Hepatocyte (in vitro differentiated cells): ENCODE data around the gene ATXN1. TPM values are rescaled to one million over a fixed set of nuclear protein-coding genes. Genes with fewer than 3 reads are reported as not detected.
"Not testable (repeated sequence)": the region's sequence is repeated elsewhere in the genome, so short reads cannot be mapped to it uniquely, and the experiment has no call there.

Source experiments
- DNase-seq: peaks from one replicate; pipeline ENCODE4 v3.0.0-alpha.2; 2016; ENCODE audit warnings: low spot score
- H2AFZ ChIP-seq: fragments of 200-600 bp; sonication (generic); 2 replicates; pipeline ENCODE4 v1.6.0; 2016; ENCODE audit warnings: antibody characterized with exemption, mild to moderate bottlenecking
- H3K27ac ChIP-seq: fragments of 200-600 bp; sonication (generic); 2 replicates; pipeline ENCODE4 v1.5.1; 2016; ENCODE audit warnings: mild to moderate bottlenecking
- H3K27me3 ChIP-seq: fragments of 200-600 bp; sonication (generic); 2 replicates; pipeline ENCODE4 v1.6.1; 2016
- H3K36me3 ChIP-seq: fragments of 200-600 bp; sonication (generic); replicated peaks from 2 replicates; pipeline ENCODE4 v1.5.1; 2016; ENCODE audit warnings: low read depth; ENCODE audit not compliant: insufficient read depth
- H3K4me1 ChIP-seq: fragments of 200-600 bp; sonication (generic); 2 replicates; pipeline ENCODE4 v1.5.1; 2016; ENCODE audit warnings: mild to moderate bottlenecking, moderate library complexity; ENCODE audit not compliant: insufficient read depth
- H3K4me2 ChIP-seq: fragments of 200-600 bp; sonication (generic); 2 replicates; pipeline ENCODE4 v1.6.0; 2016
- H3K4me3 ChIP-seq: fragments of 200-600 bp; sonication (generic); 2 replicates; pipeline ENCODE4 v1.5.1; 2016; ENCODE audit warnings: mild to moderate bottlenecking
- H3K79me2 ChIP-seq: fragments of 200-600 bp; sonication (generic); 2 replicates; pipeline ENCODE4 v1.6.0; 2017; ENCODE audit warnings: mild to moderate bottlenecking
- H3K9me2 ChIP-seq: fragments of 200-600 bp; sonication (generic); replicated peaks from 2 replicates; pipeline ENCODE4 v1.6.0; 2017; ENCODE audit warnings: mild to moderate bottlenecking; ENCODE audit not compliant: insufficient read depth
- H3K9me3 ChIP-seq: fragments of 200-600 bp; sonication (generic); 2 replicates; pipeline ENCODE4 v1.5.1; 2016; ENCODE audit warnings: low read depth, mild to moderate bottlenecking
- H4K20me1 ChIP-seq: fragments of 200-600 bp; sonication (generic); 2 replicates; pipeline ENCODE4 v1.6.0; 2016; ENCODE audit warnings: mild to moderate bottlenecking; ENCODE audit not compliant: insufficient read depth, poor library complexity, severe bottlenecking
- CTCF ChIP-seq: fragments of 200-600 bp; sonication (generic); IDR thresholded peaks from 2 replicates; pipeline ENCODE4 v1.5.1; 2016; ENCODE audit warnings: antibody characterized with exemption, mild to moderate bottlenecking; ENCODE audit not compliant: poor library complexity
- EZH2 ChIP-seq: fragments of 200-600 bp; sonication (generic); IDR thresholded peaks from 2 replicates; pipeline ENCODE4 v1.6.1; 2016; ENCODE audit warnings: antibody characterized with exemption, mild to moderate bottlenecking, borderline replicate concordance
- EZH2phosphoT487 ChIP-seq: fragments of 200-600 bp; sonication (generic); IDR thresholded peaks from one replicate; pipeline ENCODE4 v1.6.1; 2018; ENCODE audit warnings: antibody characterized with exemption, mild to moderate bottlenecking, low read depth, moderate library complexity; ENCODE audit not compliant: unreplicated experiment, severe bottlenecking
- WGBS: methylation state at CpG from one replicate; pipeline ENCODE4 v1.1.6; 2016; ENCODE audit warnings: low lambda C conversion rate; ENCODE audit errors: missing lambda C conversion rate; 5-methylcytosine and 5-hydroxymethylcytosine counted together
- polyA plus RNA-seq: library from polyadenylated mRNA; unstranded; fragments of >200 nt; fragmentation: Nextera tagmentation; extraction: Ambion mirVana; gene quantifications from 2 replicates; pipeline ENCODE4 v1.2.1, GENCODE V29; 2016
- total RNA-seq: library from RNA; depleted of rRNA; stranded (reverse); fragments of >200 nt; gene quantifications from 2 replicates; pipeline ENCODE4 v1.2.3, GENCODE V29; 2014

ATXN1 gene
- total and polyA plus RNA-seq, 2 experiments from 2014 or later, result 14.7 to 32.6 TPM

GRCh38 chr6:16622193-16622592, 139.1 kb downstream of the ATXN1 start:
- no peak for DNase-seq
- 89% methylated on average over 5 of the region's 5 CpGs for WGBS
- no peaks in the 10 kb centered on the region for H4K20me1 ChIP-seq

GRCh38 chr6:16621002-16621401, 140.3 kb downstream of the ATXN1 start:
- TF ChIP-seq CTCF (no peak), EZH2phosphoT487 (no peak), EZH2 (no peak)
- 71% methylated on average over 6 of the region's 6 CpGs for WGBS

More at GRCh38 chr6:16622193-16622592, 139.1 kb downstream of the ATXN1 start:
- Histone ChIP-seq H3K36me3 (no peaks in the 10 kb centered on the region), H3K27me3 (no peaks in the 10 kb centered on the region), H3K79me2 (peaks cover 2% of the 10 kb centered on the region), H3K4me2 (no peak overlapping the region), H3K27ac (no peak overlapping the region), H3K9me3 (no peaks in the 10 kb centered on the region), H3K4me3 (no peak overlapping the region), H3K4me1 (peaks cover 4% of the 10 kb centered on the region), H3K9me2 (no peaks in the 10 kb centered on the region), H2AFZ (no peak overlapping the region)
- TF ChIP-seq EZH2 (no peak), CTCF (no peak), EZH2phosphoT487 (no peak)

GRCh38 chr6:16619777-16620176, 141.5 kb downstream of the ATXN1 start:
- Histone ChIP-seq H3K9me3 (no peaks in the 10 kb centered on the region), H3K4me2 (no peak overlapping the region), H4K20me1 (no peaks in the 10 kb centered on the region), H3K27me3 (no peaks in the 10 kb centered on the region), H3K9me2 (no peaks in the 10 kb centered on the region), H3K4me1 (no peaks in the 10 kb centered on the region), H3K4me3 (no peak overlapping the region), H3K36me3 (no peaks in the 10 kb centered on the region), H3K27ac (no peak overlapping the region), H2AFZ (no peak overlapping the region), H3K79me2 (peaks cover 2% of the 10 kb centered on the region)
- DNase-seq, result no peak
- 100% methylated on average over 2 of the region's 2 CpGs for WGBS
- TF ChIP-seq EZH2 (no peak), CTCF (no peak), EZH2phosphoT487 (no peak)

More at GRCh38 chr6:16621002-16621401, 140.3 kb downstream of the ATXN1 start:
- Histone ChIP-seq H3K9me2 (no peaks in the 10 kb centered on the region), H3K4me1 (peaks cover 4% of the 10 kb centered on the region), H3K27me3 (no peaks in the 10 kb centered on the region), H3K27ac (no peak overlapping the region), H2AFZ (no peak overlapping the region), H3K36me3 (no peaks in the 10 kb centered on the region), H3K4me2 (no peak overlapping the region), H4K20me1 (no peaks in the 10 kb centered on the region), H3K79me2 (peaks cover 2% of the 10 kb centered on the region), H3K4me3 (no peak overlapping the region), H3K9me3 (no peaks in the 10 kb centered on the region)
- DNase-seq, result no peak

- Histone ChIP-seq H3K27ac (no peak overlapping the region), H3K9me2 (no peaks in the 10 kb centered on the region), H3K4me2 (no peak overlapping the region), H2AFZ (no peak overlapping the region), H4K20me1 (no peaks in the 10 kb centered on the region), H3K4me1 (no peaks in the 10 kb centered on the region), H3K4me3 (no peak overlapping the region), H3K9me3 (no peaks in the 10 kb centered on the region), H3K27me3 (no peaks in the 10 kb centered on the region), H3K36me3 (no peaks in the 10 kb centered on the region), H3K79me2 (peaks cover 2% of the 10 kb centered on the region)
- TF ChIP-seq CTCF, result no peak
- no peak for TF ChIP-seq EZH2
- no peak for TF ChIP-seq EZH2phosphoT487
- 68% methylated on average over 2 of the region's 2 CpGs for WGBS
- no peak for DNase-seq
Measured at GRCh38 chr6:16618962-16619361, 142.3 kb downstream of the ATXN1 start.

GRCh38 chr6:16615215-16615614, 146.0 kb downstream of the ATXN1 start:
- H3K27ac ChIP-seq, H3K9me2 ChIP-seq, H2AFZ ChIP-seq, H3K79me2 ChIP-seq, H3K27me3 ChIP-seq, H4K20me1 ChIP-seq, H3K36me3 ChIP-seq, H3K4me1 ChIP-seq, H3K4me2 ChIP-seq, H3K4me3 ChIP-seq, H3K9me3 ChIP-seq, DNase-seq: not testable (repeated sequence)
- WGBS, result 99% methylated on average over 5 of the region's 6 CpGs

- not testable (repeated sequence) for H4K20me1 ChIP-seq, H3K4me3 ChIP-seq, H3K27ac ChIP-seq, H3K79me2 ChIP-seq, H3K9me3 ChIP-seq, H3K4me2 ChIP-seq, DNase-seq, H3K4me1 ChIP-seq, H3K36me3 ChIP-seq, H3K9me2 ChIP-seq, H3K27me3 ChIP-seq, H2AFZ ChIP-seq
- WGBS, result 100% methylated on average over 3 of the region's 3 CpGs
Measured at GRCh38 chr6:16614143-16614542, 147.1 kb downstream of the ATXN1 start.
